HG03460 (cell line): ENCODE measurements around the gene PLIN5.
"Not testable (repeated sequence)": the region's sequence is repeated elsewhere in the genome, so short reads cannot be mapped to it uniquely, and the experiment has no call there.

Experiments
- ATAC-seq: cut with Tn5 transposase; IDR thresholded peaks from one replicate; pipeline ENCODE4 v1.9.1; 2021; ENCODE audit not compliant: unreplicated experiment

The PLIN5 gene

GRCh38 chr19:4543842-4544647, 9.0 kb upstream of the PLIN5 start:
- no peak for ATAC-seq

GRCh38 chr19:4542896-4543841, 8.1 kb upstream of the PLIN5 start:
- no peak for ATAC-seq

- ATAC-seq: not testable (repeated sequence)
Measured at GRCh38 chr19:4541806-4542145, 6.8 kb upstream of the PLIN5 start.

- ATAC-seq: no peak
Measured at GRCh38 chr19:4541114-4541805, 6.2 kb upstream of the PLIN5 start.

- no peak for ATAC-seq
Measured at GRCh38 chr19:4539693-4540581, 4.9 kb upstream of the PLIN5 start, which contains the start of gene LRG1. LRG1 (minus strand) TSS chr19:4540036; CDS start chr19:4540013, 23 bp downstream.

GRCh38 chr19:4539169-4539692, 4.2 kb upstream of the PLIN5 start:
- ATAC-seq: no peak

GRCh38 chr19:4538601-4538954, 3.6 kb upstream of the PLIN5 start:
- no peak for ATAC-seq

- no peak for ATAC-seq
Measured at GRCh38 chr19:4537953-4538600, 3.1 kb upstream of the PLIN5 start.

GRCh38 chr19:4536798-4537197, 1.8 kb upstream of the PLIN5 start:
- ATAC-seq: no peak

- ATAC-seq: no peak
Measured at GRCh38 chr19:4533835-4534424, 1.1 kb downstream of the PLIN5 start.

- ATAC-seq: no peak
Measured at GRCh38 chr19:4533334-4533733, 1.7 kb downstream of the PLIN5 start.

- ATAC-seq: no peak
Measured at GRCh38 chr19:4531562-4532165, 3.4 kb downstream of the PLIN5 start.

- no peak for ATAC-seq
Measured at GRCh38 chr19:4529924-4530522, 5.0 kb downstream of the PLIN5 start.

- no peak for ATAC-seq
Measured at GRCh38 chr19:4528843-4529242, 6.2 kb downstream of the PLIN5 start.

- not testable (repeated sequence) for ATAC-seq
Measured at GRCh38 chr19:4527377-4527776, 7.6 kb downstream of the PLIN5 start.

GRCh38 chr19:4525563-4526002, 9.4 kb downstream of the PLIN5 start:
- ATAC-seq: no peak

- ATAC-seq: no peak
Measured at GRCh38 chr19:4524808-4525562, 10.0 kb downstream of the PLIN5 start.
